ENCODE data around the gene ADPRHL1. TPM values are rescaled to one million over a fixed set of nuclear protein-coding genes. Genes with fewer than 3 reads are reported as not detected.

ADPRHL1 gene
- total RNA-seq, 1 experiment from 2014 or later: 1.5 TPM

DNA sequence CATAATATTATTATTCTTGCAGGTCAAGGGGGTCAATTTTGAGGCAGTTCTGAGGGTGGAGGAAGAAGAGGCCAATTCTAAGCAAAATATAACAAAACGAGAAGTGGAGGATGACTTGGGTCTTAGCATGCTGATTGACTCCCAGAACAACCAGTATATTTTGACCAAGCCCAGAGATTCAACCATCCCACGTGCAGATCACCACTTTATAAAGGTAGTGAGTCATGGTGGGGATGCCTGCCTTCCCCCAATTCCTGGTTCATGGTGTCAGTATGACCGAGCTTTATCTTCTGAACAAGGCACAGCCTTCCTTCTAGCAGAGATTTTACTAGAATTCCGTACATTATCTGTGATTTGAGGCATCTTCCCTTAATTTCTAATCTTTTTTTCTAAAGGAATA lies 46.6 kb upstream of the ADPRHL1 start:
- no peak for ATAC-seq
- H3K36me3 Mint-ChIP-seq: peaks cover 66% of the 10 kb centered on the region
- H3K27me3 Mint-ChIP-seq (ENCODE audit: low read depth): no peaks in the 10 kb centered on the region
- H3K27ac Mint-ChIP-seq: no peak overlapping the region
- no peak overlapping the region for H3K4me3 Mint-ChIP-seq
- no peak for DNase-seq (ENCODE audit: low spot score)
- TF ChIP-seq STAT6 (CRISPR knock-in tag; conservative IDR thresholded peaks at IDR 0.05; ENCODE audit: low read depth): no peak
- TF ChIP-seq CBFB (CRISPR knock-in tag; IDR thresholded peaks at IDR 0.05; ENCODE audit: low read depth): no peak
- TF ChIP-seq, protein P1, sequence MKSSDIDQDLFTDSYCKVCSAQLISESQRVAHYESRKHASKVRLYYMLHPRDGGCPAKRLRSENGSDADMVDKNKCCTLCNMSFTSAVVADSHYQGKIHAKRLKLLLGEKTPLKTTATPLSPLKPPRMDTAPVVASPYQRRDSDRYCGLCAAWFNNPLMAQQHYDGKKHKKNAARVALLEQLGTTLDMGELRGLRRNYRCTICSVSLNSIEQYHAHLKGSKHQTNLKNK (CRISPR knock-in tag; IDR thresholded peaks at IDR 0.05): no peak
- TF ChIP-seq, protein P2, sequence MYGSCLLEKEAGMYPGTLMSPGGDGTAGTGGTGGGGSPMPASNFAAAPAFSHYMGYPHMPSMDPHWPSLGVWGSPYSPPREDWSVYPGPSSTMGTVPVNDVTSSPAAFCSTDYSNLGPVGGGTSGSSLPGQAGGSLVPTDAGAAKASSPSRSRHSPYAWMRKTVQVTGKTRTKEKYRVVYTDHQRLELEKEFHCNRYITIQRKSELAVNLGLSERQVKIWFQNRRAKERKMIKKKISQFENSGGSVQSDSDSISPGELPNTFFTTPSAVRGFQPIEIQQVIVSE (CRISPR knock-in tag; IDR thresholded peaks at IDR 0.05; ENCODE audit: borderline replicate concordance): no peak
- no peak for TF ChIP-seq ZNF281 (CRISPR knock-in tag; IDR thresholded peaks at IDR 0.05)
- TF ChIP-seq, protein P3, sequence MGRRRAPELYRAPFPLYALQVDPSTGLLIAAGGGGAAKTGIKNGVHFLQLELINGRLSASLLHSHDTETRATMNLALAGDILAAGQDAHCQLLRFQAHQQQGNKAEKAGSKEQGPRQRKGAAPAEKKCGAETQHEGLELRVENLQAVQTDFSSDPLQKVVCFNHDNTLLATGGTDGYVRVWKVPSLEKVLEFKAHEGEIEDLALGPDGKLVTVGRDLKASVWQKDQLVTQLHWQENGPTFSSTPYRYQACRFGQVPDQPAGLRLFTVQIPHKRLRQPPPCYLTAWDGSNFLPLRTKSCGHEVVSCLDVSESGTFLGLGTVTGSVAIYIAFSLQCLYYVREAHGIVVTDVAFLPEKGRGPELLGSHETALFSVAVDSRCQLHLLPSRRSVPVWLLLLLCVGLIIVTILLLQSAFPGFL (CRISPR knock-in tag; IDR thresholded peaks at IDR 0.05; ENCODE audit: borderline replicate concordance): no peak
- no peak for TF ChIP-seq TCF7 (CRISPR knock-in tag; IDR thresholded peaks at IDR 0.05; ENCODE audit: low read depth)
- TF ChIP-seq ATF1 (CRISPR knock-in tag; IDR thresholded peaks at IDR 0.05): no peak
- no peak for TF ChIP-seq AFF4 (CRISPR knock-in tag; IDR thresholded peaks at IDR 0.05; ENCODE audit: borderline replicate concordance)
- TF ChIP-seq, protein P4, sequence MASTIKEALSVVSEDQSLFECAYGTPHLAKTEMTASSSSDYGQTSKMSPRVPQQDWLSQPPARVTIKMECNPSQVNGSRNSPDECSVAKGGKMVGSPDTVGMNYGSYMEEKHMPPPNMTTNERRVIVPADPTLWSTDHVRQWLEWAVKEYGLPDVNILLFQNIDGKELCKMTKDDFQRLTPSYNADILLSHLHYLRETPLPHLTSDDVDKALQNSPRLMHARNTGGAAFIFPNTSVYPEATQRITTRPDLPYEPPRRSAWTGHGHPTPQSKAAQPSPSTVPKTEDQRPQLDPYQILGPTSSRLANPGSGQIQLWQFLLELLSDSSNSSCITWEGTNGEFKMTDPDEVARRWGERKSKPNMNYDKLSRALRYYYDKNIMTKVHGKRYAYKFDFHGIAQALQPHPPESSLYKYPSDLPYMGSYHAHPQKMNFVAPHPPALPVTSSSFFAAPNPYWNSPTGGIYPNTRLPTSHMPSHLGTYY (CRISPR knock-in tag; IDR thresholded peaks at IDR 0.05): no peak
- TF ChIP-seq, protein P5, sequence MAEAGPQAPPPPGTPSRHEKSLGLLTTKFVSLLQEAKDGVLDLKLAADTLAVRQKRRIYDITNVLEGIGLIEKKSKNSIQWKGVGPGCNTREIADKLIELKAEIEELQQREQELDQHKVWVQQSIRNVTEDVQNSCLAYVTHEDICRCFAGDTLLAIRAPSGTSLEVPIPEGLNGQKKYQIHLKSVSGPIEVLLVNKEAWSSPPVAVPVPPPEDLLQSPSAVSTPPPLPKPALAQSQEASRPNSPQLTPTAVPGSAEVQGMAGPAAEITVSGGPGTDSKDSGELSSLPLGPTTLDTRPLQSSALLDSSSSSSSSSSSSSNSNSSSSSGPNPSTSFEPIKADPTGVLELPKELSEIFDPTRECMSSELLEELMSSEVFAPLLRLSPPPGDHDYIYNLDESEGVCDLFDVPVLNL (CRISPR knock-in tag; IDR thresholded peaks at IDR 0.05; ENCODE audit: borderline replicate concordance, low read depth): no peak
- TF ChIP-seq OVOL2 (CRISPR knock-in tag; IDR thresholded peaks at IDR 0.05; ENCODE audit: borderline replicate concordance): no peak
- no peak for TF ChIP-seq AR (CRISPR knock-in tag; IDR thresholded peaks at IDR 0.05)
- TF ChIP-seq, protein P6, sequence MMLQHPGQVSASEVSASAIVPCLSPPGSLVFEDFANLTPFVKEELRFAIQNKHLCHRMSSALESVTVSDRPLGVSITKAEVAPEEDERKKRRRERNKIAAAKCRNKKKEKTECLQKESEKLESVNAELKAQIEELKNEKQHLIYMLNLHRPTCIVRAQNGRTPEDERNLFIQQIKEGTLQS (CRISPR knock-in tag; conservative IDR thresholded peaks at IDR 0.05): no peak
- no peak for TF ChIP-seq FOXP1 (CRISPR knock-in tag; IDR thresholded peaks at IDR 0.05; ENCODE audit: borderline replicate concordance)
- TF ChIP-seq, protein P7, sequence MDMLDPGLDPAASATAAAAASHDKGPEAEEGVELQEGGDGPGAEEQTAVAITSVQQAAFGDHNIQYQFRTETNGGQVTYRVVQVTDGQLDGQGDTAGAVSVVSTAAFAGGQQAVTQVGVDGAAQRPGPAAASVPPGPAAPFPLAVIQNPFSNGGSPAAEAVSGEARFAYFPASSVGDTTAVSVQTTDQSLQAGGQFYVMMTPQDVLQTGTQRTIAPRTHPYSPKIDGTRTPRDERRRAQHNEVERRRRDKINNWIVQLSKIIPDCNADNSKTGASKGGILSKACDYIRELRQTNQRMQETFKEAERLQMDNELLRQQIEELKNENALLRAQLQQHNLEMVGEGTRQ (CRISPR knock-in tag; IDR thresholded peaks at IDR 0.05): no peak
- H3K9me3 Mint-ChIP-seq: no peaks in the 10 kb centered on the region
- POLR2A ChIA-PET: no interaction called here
- CTCF ChIA-PET: no interaction called here
- peaks cover 13% of the 10 kb centered on the region for H3K4me1 Mint-ChIP-seq
